ENCODE measurements around the gene COL15A1. TPM values are rescaled to one million over a fixed set of nuclear protein-coding genes. Genes with fewer than 3 reads are reported as not detected.

The COL15A1 gene
- total RNA-seq, 1 donor from 2014 or later, result 0.07 TPM

DNA sequence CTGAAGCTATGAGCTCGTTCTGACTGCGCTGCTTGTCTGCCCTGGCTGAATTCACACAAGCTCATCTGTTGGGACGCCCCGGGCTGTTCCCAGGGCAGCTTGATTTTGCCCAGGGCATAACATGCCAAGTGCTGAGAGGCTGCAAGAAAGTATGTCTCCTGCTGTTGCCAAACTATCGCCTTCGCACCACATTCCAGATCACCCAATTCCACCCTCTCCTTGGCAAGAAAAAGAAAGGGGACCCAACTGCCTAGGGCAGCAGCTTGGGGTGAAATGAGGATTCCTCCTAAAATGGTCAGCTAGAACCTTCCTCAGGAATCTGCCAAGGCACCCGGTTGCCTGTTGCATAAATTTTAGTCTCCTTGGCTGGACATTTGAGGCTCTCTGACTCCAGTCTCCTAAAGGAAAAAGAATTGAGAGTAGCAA, 21.2 kb downstream of the COL15A1 start:
- Mint-ChIP-seq H3K9me3 (no peaks in the 10 kb centered on the region), H3K4me1 (no peaks in the 10 kb centered on the region), H3K27me3 (peaks cover 5% of the 10 kb centered on the region), H3K4me3 (no peak overlapping the region), H3K36me3 (ENCODE audit: low read depth) (no peaks in the 10 kb centered on the region), H3K27ac (no peak overlapping the region)
- POLR2A ChIA-PET, result no interaction called here
- intact Hi-C loops (cut with micrococcal nuclease), result no loop called here
- CTCF ChIA-PET, result interaction anchor here (0.8 to 1.1 kb wide), 3 partner anchors 11 to 176 kb away, joined by 3 to 4 read pairs (median 4); no protein-coding TSS in a partner anchor
- TF ChIP-seq, protein P1, sequence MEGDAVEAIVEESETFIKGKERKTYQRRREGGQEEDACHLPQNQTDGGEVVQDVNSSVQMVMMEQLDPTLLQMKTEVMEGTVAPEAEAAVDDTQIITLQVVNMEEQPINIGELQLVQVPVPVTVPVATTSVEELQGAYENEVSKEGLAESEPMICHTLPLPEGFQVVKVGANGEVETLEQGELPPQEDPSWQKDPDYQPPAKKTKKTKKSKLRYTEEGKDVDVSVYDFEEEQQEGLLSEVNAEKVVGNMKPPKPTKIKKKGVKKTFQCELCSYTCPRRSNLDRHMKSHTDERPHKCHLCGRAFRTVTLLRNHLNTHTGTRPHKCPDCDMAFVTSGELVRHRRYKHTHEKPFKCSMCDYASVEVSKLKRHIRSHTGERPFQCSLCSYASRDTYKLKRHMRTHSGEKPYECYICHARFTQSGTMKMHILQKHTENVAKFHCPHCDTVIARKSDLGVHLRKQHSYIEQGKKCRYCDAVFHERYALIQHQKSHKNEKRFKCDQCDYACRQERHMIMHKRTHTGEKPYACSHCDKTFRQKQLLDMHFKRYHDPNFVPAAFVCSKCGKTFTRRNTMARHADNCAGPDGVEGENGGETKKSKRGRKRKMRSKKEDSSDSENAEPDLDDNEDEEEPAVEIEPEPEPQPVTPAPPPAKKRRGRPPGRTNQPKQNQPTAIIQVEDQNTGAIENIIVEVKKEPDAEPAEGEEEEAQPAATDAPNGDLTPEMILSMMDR (IDR thresholded peaks at IDR 0.05), result no peak
- DNase-seq (no peak), ATAC-seq (ENCODE audit: low read depth) (no peak)

DNA sequence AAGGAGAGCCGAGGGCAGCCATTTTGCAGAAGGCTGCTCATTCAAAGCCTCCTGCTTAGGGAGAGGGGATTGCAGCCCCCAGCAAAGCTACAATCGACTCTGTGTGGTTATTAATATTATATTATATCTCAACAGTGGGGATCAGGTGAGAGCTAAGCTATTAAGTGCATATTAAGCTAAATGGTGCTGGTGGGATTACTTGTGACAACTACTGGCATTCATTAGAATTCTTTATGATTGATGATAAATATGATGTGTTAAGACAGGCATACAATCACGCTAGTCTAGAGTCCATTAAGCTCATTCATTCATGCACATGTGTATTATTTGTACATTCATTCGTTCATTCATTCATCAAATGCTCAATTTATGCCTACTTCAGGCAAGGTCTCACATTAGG, 23.0 kb downstream of the COL15A1 start:
- Mint-ChIP-seq H3K27ac (no peak overlapping the region), H3K27me3 (peaks cover under 1% of the 10 kb centered on the region), H3K9me3 (no peaks in the 10 kb centered on the region), H3K36me3 (ENCODE audit: low read depth) (no peaks in the 10 kb centered on the region), H3K4me3 (no peak overlapping the region), H3K4me1 (no peaks in the 10 kb centered on the region)
- CTCF ChIA-PET, result no interaction called here
- ATAC-seq (ENCODE audit: low read depth), result no peak
- POLR2A ChIA-PET, result no interaction called here
- intact Hi-C loops (cut with micrococcal nuclease), result no loop called here
- TF ChIP-seq, protein P1 (IDR thresholded peaks at IDR 0.05), result no peak
- no peak for DNase-seq

DNA sequence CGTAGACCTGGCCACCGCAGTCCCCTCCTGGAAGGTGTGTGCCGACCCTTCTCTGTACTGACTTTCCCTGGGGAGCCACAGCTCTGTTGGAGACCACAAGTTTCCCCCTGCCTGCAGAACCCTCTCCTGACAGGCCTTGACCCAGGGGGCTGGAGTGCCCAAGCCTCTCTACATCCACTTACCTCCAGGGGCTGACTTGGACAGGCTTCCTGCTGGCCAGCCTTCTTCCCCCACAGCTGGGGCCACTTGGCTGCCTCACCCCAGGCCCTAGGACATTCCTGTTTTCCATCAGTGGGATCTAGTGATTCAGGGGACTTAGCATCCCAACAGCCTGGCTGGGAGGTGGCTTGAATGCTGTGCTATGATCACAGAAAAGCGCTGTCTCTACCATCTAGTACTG, 23.6 kb downstream of the COL15A1 start:
- CTCF ChIA-PET, result no interaction called here
- TF ChIP-seq, protein P1 (IDR thresholded peaks at IDR 0.05), result no peak
- H3K4me3 Mint-ChIP-seq, result no peak overlapping the region
- DNase-seq (no peak), ATAC-seq (ENCODE audit: low read depth) (no peak)
- H3K27ac Mint-ChIP-seq, result no peak overlapping the region
- peaks cover 2% of the 10 kb centered on the region for H3K27me3 Mint-ChIP-seq
- POLR2A ChIA-PET, result no interaction called here
- no peaks in the 10 kb centered on the region for H3K4me1 Mint-ChIP-seq
- intact Hi-C loops (cut with micrococcal nuclease), result no loop called here
- no peaks in the 10 kb centered on the region for H3K9me3 Mint-ChIP-seq
- H3K36me3 Mint-ChIP-seq (ENCODE audit: low read depth), result no peaks in the 10 kb centered on the region

DNA sequence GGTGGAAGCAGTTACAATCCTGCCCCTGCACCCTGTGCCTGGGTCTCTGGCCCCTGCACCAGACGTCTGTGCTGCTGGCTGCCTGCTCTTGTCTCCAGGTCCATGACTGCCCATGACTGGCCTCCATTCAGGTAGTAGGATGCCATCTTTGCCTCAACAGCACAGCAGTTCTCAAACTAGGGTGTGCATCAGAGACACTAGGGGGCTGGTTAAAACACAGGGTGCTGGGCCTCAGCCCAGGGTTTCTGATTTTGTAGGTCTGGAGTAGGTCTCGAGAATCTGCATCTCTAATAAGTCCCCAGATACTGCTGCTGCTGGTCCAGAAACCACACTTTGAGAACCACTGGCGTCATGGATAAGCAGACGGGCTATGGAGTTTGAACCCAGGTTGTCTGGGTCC, 24.0 kb downstream of the COL15A1 start:
- no peak overlapping the region for H3K27ac Mint-ChIP-seq
- peaks cover 2% of the 10 kb centered on the region for H3K27me3 Mint-ChIP-seq

DNA sequence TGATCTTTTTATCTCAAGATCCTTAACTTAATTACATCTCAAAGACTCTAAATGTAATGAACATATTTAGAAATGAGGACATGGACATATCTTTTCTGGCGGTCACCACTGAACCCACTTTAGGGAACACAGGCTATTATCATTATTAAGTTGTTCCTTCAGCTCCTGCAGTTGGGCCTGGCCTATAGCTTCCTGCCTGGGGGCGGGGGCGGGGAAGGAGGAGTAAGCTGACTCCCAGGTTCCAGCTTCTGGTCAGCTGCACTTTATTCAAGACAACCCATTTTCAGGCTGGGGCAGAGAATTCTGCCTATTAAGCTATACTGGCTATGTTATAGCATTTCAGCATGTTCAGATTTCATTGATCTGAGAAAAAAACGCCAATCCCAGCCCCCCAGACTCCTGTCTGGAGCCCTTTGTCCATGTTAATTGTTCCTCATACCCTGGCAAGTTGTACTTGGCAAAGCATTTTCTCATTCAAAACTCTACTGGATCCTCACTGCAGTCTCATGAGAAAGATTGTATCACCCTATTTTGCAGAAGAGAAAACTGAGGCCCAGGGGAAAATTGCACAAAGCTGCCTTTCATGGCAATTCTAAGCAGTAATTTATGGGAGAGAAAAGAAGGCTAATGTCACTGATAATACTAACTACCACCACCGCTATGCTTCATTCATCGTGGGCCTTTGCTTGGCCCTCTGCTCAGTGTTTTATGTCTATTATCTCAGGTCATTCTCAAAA, 25.1 kb downstream of the COL15A1 start:
- no peak overlapping the region for H3K27ac Mint-ChIP-seq
- H3K9me3 Mint-ChIP-seq, result no peaks in the 10 kb centered on the region
- H3K4me3 Mint-ChIP-seq, result no peak overlapping the region
- CTCF ChIA-PET, result no interaction called here
- H3K27me3 Mint-ChIP-seq, result peaks cover 2% of the 10 kb centered on the region
- H3K4me1 Mint-ChIP-seq, result no peaks in the 10 kb centered on the region
- intact Hi-C loops (cut with micrococcal nuclease), result no loop called here
- POLR2A ChIA-PET, result no interaction called here
- DNase-seq (no peak), ATAC-seq (ENCODE audit: low read depth) (no peak)
- H3K36me3 Mint-ChIP-seq (ENCODE audit: low read depth), result no peaks in the 10 kb centered on the region
- TF ChIP-seq, protein P1 (IDR thresholded peaks at IDR 0.05), result no peak

More for the DNA sequence above, 24.0 kb downstream of the COL15A1 start:
- DNase-seq, result no peak
- POLR2A ChIA-PET, result no interaction called here
- CTCF ChIA-PET, result no interaction called here
- TF ChIP-seq, protein P1 (IDR thresholded peaks at IDR 0.05), result no peak
- Mint-ChIP-seq H3K4me1 (no peaks in the 10 kb centered on the region), H3K4me3 (no peak overlapping the region), H3K9me3 (no peaks in the 10 kb centered on the region), H3K36me3 (ENCODE audit: low read depth) (no peaks in the 10 kb centered on the region)
- ATAC-seq (ENCODE audit: low read depth), result no peak
- intact Hi-C loops (cut with micrococcal nuclease), result no loop called here

Data from activated B cell treated with CpG ODN at 0.5 μM for 24 hours (primary cell).